Left forelimb (tissue), 1 donor: ENCODE results near the gene CCL5.

ENCODE experiments used
- DNase-seq: peaks from one replicate; pipeline ENCODE4 v3.0.0-alpha.2; 2018; ENCODE audit warnings: low spot score

CCL5 gene

DNA sequence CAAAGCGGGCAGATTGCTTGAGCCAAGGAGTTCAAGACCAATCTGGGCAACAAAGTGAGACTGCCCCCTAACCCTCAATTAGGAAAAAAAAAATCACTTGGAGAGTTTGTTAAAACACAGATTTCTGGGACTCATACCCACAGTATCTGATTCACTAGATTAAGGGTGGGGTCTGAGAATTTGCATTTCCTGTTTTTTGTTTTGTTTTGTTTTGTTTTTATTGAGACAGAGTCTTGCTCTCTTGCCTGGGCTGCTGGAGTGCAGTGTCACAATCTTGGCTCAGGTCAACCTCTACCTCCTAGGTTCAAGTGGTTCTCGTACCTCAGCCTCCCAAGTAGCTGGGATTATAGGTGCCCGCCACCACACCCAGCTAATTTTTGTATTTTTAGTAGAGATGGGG, 12.6 kb downstream of the CCL5 start:
- no peak for DNase-seq

GRCh38 chr17:35866341-35866950, 13.7 kb downstream of the CCL5 start:
- no peak for DNase-seq

DNA sequence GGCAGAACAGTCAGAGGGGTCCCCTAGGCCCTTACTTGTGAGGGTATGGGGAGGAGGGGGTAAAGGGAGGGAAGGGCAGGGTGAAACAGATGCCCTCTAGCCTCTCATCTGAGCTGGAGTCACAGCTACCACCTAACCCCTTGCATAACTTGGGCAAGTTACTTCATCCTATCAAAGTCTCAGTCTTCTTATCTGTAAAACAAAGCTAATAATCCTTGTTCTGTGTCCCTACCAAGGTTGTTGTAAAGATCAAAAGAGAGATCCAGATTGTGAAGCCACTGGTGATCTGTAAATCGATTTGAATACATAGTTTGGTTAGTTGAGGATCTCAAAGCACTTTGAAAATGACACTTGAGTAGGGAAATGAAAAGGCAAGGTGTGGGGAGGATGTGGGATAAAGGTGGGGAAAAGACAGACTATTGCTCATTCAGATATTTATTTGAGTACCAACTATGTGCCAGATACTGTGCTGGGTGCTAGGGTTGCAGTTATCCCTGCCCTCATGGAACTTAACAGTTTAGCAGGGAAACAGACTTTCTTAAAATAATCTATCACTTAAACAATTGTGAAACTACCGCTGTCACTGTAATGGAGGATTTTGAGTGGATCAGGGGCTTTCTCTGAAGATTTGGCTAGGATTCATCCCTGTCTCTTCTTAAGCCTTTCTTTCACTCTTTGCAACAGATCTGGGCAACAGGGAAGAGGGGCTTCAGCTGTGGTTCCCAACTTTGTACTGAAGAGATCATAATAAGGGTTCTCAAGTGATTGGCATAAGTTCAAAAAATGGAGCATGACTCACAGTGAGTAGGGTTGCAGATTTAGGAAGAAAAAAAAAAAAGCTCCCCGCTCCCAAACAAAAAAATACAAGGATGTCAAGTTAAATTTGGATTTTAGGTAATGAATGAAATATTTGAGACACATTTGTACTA, 14.5 kb downstream of the CCL5 start:
- DNase-seq = no peak

DNA sequence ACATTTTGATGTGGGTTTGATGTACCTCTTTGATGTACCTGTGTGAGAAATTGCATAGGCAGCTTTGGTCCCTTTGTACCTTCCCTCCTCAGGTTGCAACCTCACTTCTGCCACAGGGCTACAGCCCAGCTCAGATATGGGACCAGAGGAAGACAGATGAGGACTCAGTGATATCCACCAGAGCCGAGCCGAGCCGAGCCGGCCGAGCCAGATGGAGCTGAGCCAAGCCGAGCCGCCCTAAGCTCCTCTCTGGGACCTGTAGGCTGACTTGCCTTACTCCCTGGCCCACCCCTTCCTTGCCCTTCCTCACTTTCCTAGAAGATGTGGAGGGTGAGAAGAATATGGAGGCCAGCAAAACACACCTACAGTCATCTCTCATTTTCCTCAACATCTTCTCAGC, 15.3 kb downstream of the CCL5 start:
- DNase-seq = no peak

DNA sequence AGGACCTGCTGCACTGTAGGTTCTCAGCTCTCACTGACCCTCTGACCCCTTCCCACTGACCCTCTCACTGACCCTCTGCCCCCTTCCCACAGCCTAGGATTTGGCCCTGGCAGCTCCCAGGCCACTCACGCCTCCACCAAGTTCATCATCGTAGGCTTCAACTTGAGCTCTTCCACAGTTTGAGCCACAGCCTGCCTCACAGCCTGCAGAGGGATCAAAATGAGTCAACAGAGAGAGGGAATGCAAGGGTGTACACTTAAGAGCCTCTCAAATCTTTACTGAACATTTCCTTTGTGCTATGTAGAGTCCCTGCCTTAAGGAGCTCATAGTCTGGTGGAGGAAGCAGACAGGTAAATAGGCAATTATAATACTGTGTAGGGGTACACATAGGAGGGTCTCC, 23.6 kb downstream of the CCL5 start:
- DNase-seq = no peak

- no peak for DNase-seq
These were observed 24.2 kb downstream of the CCL5 start for GRCh38 chr17:35855965-35856364.

GRCh38 chr17:35849469-35850348, 30.5 kb downstream of the CCL5 start:
- DNase-seq = no peak

DNA sequence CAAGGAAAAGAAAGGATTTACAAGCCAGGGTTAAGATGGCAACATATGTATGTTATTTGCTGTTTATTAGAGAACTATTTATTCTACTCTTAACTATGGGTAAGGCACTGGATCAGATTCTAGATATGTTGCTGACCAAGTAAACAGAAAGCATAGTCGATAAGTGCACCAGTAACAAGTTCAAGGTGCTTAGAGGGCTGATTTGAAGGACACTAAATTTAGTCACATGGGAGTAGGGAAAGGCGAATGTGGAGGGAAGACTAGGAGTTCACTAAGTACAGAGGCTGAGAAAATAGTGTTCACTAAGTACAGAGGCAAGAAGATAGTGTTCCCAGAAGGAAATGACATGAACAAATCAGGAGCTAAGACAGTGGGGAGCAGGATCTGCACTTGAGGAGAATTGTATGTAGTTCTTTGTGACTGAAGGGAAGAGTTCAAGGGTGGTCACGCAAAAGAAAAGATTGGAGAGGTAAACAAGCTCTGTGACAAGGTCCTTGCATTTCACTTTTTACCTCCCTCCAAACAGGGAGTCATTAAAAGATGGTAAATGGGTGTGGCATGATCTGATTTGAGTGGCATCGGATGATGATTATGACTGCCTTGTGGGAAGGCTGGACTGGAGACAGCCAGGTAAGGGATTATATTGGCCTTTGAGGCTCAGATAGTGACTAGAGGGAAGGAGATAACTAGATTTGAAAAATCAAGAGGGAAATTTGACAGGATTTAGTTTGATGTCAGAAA, 32.4 kb downstream of the CCL5 start:
- DNase-seq = no peak

DNA sequence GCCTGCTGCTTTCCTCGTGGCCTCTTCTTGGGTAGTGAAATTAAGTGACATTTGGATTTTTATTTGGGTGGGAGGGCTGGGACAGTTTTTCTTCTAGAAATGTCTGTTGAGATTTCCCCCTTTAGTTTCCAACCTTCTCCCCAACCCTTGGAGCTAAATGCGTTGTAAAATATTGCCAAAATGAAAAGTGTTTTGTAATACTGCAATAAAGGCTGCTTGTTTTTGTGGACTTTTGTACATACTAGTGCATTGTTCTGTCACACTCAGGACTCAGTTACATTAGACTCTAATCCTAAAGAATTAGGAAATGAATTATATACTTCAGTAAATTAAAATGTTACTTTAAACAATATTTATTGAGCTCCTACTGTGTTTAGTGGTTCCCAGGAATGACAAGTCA, 33.2 kb downstream of the CCL5 start:
- no peak for DNase-seq

DNA sequence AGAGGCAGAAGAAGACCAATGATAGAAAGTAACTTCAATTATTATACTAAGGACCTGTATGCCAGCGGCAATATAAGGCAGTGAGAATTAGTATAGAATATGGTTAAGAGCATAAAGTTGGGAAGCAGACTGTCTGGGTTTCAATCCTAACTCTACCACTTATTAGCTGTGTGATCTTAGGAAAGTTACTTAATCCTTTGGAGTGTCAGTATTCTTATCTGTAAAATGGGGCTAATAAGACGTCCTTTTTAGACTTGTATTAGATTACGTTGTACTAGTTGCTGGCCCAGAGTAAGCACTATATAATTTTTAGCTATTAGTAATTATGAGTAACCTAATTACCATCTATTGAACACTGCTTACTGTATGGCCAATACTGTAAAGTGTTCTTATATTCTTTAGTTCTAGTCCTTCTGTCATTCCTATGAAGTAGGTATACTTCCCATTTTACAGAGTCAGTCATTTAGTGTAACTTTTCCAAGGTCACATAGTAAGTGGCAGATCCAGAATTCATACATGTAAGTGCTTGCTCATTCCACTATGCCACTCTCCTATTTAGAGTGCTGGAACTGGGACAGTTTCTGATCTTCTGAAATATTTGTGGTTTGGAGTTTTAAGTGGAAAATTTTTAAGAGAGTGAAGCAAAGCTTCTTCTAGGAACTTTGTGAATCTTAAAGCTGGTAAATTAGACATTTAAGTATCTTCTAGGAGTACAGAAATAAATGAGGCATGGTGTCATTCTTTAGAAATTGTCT, 33.9 kb downstream of the CCL5 start:
- DNase-seq = no peak

DNA sequence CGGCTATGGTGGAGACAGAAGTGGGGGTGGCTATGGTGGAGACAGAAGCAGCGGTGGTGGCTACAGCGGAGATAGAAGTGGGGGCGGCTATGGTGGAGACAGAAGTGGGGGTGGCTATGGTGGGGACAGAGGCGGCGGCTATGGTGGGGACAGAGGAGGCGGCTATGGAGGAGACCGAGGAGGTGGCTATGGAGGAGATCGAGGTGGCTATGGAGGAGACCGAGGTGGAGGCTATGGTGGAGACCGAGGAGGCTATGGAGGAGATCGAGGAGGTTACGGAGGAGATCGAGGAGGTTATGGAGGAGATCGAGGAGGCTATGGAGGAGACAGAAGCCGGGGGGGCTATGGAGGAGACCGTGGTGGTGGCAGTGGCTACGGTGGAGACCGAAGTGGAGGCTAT, 35.6 kb downstream of the CCL5 start:
- DNase-seq = no peak

DNA sequence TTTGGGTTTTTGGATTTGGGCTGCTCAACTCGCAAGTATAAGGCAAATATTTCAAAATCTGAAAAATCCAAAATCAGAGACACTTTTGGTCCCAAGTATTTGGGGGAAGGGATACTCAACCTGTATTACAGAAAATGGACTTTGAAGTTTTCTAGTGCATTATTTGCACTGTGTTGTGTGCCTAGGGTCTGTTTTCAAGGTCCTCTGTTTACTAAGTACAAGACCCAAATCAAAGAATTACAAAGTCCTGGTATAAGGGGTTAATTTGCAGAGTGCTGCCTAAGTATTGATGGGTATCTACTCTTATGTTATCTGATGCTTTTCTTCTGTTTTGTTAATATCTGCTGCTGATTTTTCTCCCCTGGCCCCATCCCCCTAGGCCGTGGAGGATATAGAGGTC, 36.5 kb downstream of the CCL5 start:
- DNase-seq = no peak

GRCh38 chr17:35842239-35842638, 37.9 kb downstream of the CCL5 start:
- no peak for DNase-seq

- no peak for DNase-seq
These were observed 38.7 kb downstream of the CCL5 start for GRCh38 chr17:35841505-35841904.

DNA sequence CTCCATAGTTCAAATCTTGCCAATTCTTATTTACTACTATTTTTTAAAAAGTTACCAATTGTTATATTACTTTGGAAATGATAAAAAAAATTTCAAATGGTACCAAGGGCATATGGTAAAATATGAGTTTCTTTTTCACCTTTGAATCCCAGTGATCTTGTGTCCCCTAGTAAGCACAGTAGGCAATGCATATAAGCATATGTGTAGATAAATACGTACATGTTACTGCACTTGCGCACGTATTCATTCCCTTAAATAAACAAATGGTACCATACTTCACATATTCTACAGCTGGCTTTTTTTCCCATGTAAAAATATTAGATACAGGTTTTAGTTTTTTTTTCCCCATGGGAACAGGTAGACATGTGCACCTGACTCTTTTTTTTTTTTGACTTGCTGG, 39.1 kb downstream of the CCL5 start:
- DNase-seq = no peak

DNA sequence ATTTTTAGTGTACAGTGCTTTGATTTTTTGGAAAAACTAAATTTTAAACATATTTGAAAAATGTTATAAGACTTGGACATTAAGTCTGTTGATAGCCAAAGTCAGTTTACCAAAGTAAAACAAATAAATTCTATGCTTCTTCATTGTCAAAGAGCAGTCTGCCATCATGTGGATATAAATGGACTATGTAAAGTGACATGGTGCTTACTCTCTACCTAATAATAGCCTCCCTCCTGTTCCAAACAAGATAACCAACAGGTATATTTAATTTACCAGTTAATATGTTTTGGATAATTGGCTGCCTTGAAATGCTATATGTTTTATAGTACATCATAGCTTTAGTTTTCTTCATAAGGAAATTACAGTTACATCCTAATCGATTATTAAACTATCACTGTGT, 55.0 kb downstream of the CCL5 start:
- no peak for DNase-seq
